ENCODE results near the gene LIN37. TPM values are rescaled to one million over a fixed set of nuclear protein-coding genes. Genes with fewer than 3 reads are reported as not detected.
A peak's percentile ranks its signal among the peaks of the same experiment; 100 is the strongest.

Gene LIN37
- total and polyA plus RNA-seq, 9 of the 15 experiments (the other 6 are each of a cell fraction or from before 2014, with no cell fraction given) = 1.2 to 12.5 (median 8.6) TPM

- DNase-seq (ENCODE audit: extremely low read depth in 1 of 4, low spot score in 3 of 4) (peak; percentile 93 to 97 (median 96)), ATAC-seq (peak; percentile 79), FAIRE-seq (no peak)
- Histone ChIP-seq H3K4me2 (ENCODE audit: insufficient read depth, low read length) (peak within 1 kb of the TSS; percentile 90), H3K9me3 (replicated peaks; ENCODE audit: control insufficient read depth, insufficient read depth, low read depth, low read length) (no peaks in the 10 kb centered on the region), H3K79me2 (ENCODE audit: control insufficient read depth, insufficient read depth, low read length) (peaks cover 33% of the 10 kb centered on the region), H3K9me1 (ENCODE audit: control insufficient read depth, insufficient read depth, low read length) (no peaks in the 10 kb centered on the region), H3K36me3 (ENCODE audit: control insufficient read depth, insufficient read depth, low read length) (peaks cover 33% of the 10 kb centered on the region; the same call in 2 of the 3 replicates), H3K4me3 (peak within 1 kb of the TSS; percentile 96), H2AFZ (ENCODE audit: low read depth, low read length) (peak within 1 kb of the TSS; percentile 94), H3K27ac (ENCODE audit: extremely low read depth, low read depth, low read length) (peak within 1 kb of the TSS; percentile 81), H3K27me3 (ENCODE audit: control insufficient read depth in 2 of 2, insufficient read depth in 2 of 2, low read length in 2 of 2) (peaks cover 0 to 17% of the 10 kb centered on the region in 2 experiments; a peak in 3 of 5 replicates), H3K4me1 (replicated peaks in 1 of 2; ENCODE audit: control insufficient read depth in 2 of 2, insufficient read depth in 2 of 2, low read length in 2 of 2) (peaks cover 14 to 64% of the 10 kb centered on the region in 2 experiments), H3K9ac (ENCODE audit: insufficient read depth in 1 of 2, low read depth in 2 of 2, low read length in 2 of 2) (peak within 1 kb of the TSS; percentile 85 to 98), H4K20me1 (replicated peaks; ENCODE audit: control insufficient read depth, insufficient read depth, low read length) (0 out of 2 replicates have a peak, but pooled peaks cover 11% of the 10 kb centered on the region)
- 2% methylated on average over 9 of the region's 109 CpGs for WGBS (ENCODE audit: insufficient coverage, low coverage, missing lambda C conversion rate)
- POLR2A ChIA-PET = interaction anchor here (1.0 to 1.9 kb wide), 4 partner anchors 11 to 105 kb away, joined by 3 to 12 read pairs (median 5); partner anchors contain the start of gene HAUS5
- CTCF ChIA-PET (ENCODE audit: low intra/inter-chr PET ratio) = interaction anchor here (0.9 to 3.0 kb wide), 5 partner anchors 24 to 448 kb away, joined by 3 to 76 read pairs (median 7); no protein-coding TSS in a partner anchor
- intact Hi-C loops (cut with micrococcal nuclease) = loop anchor here (1.0 to 2.0 kb wide), 4 partner anchors 25 to 213 kb away; no protein-coding TSS in a partner anchor
- no TSS peak for BruUV-seq (replicated peaks)
- in situ Hi-C loops (cut with MboI) = no loop called here
- TF ChIP-seq ZNF584 (CRISPR knock-in tag; IDR thresholded peaks at IDR 0.05; ENCODE audit: low read depth) (no peak), GABPB2 (CRISPR knock-in tag; conservative IDR thresholded peaks at IDR 0.05) (no peak), ARID2 (IDR thresholded peaks at IDR 0.05) (no peak), ZNF639 (CRISPR knock-in tag; conservative IDR thresholded peaks at IDR 0.05 in 1 of 2, IDR thresholded peaks at IDR 0.05 in 1 of 2) (peak in 1 of 2 experiments; percentile 99; a peak in 2 of 4 replicates), NONO (IDR thresholded peaks at IDR 0.05; ENCODE audit: low read depth in 2 of 2, low read length in 1 of 2) (0 out of 4 replicates have a peak, but pooled peaks of 1 of the 2 experiments have one; percentile 57), FOSL1 (tag; conservative IDR thresholded peaks at IDR 0.05) (peak; percentile 31; the same call in 1 of the 2 replicates), RBBP5 (IDR thresholded peaks at IDR 0.05; ENCODE audit: borderline replicate concordance, insufficient read depth, low read length, poor library complexity, severe bottlenecking) (peak; percentile 42), ZNF511 (CRISPR knock-in tag; IDR thresholded peaks at IDR 0.05) (no peak), YY1 (IDR thresholded peaks at IDR 0.05; ENCODE audit: borderline replicate concordance in 1 of 3, control insufficient read depth in 1 of 3, extremely low read depth in 1 of 3, insufficient read depth in 3 of 3, insufficient read length in 1 of 3, insufficient replicate concordance in 2 of 3, low read depth in 1 of 3, low read length in 2 of 3) (peak; percentile 47 to 79 (median 57)), ZBTB12 (CRISPR knock-in tag; IDR thresholded peaks at IDR 0.05) (peak; percentile 69), ZNF3 (CRISPR knock-in tag; IDR thresholded peaks at IDR 0.05) (no peak), BRF2 (IDR thresholded peaks at IDR 0.05; ENCODE audit: borderline replicate concordance, insufficient read depth, insufficient read length) (no peak), RBFOX2 (IDR thresholded peaks at IDR 0.05; ENCODE audit: low read depth, low read length) (peak; percentile 67), SIN3B (IDR thresholded peaks at IDR 0.05; ENCODE audit: low read depth) (0 out of 2 replicates have a peak, but pooled peaks have one; percentile 13)
These were observed 30.6 kb upstream of the LIN37 start, which contains the start of gene KMT2B for GRCh38 chr19:35717665-35718344. KMT2B (plus strand) TSS chr19:35718003; CDS start chr19:35718019, 16 bp downstream.

Data from K562 (cell line).